HEK293T (cell line): Measurements from ENCODE around the gene H1-8.
"Not testable (repeated sequence)": the region's sequence is repeated elsewhere in the genome, so short reads cannot be mapped to it uniquely, and the experiment has no call there.

Experiments used
- CTCF ChIA-PET: fragments of 350-600 bp; formaldehyde crosslinking; extraction: SDS; loops from one replicate; lab custom pipeline; 2021; ENCODE audit warnings: antibody characterized with exemption, inconsistent platforms; lab: Yijun Ruan, JAX
- POLR2A ChIA-PET: fragments of 350-600 bp; formaldehyde crosslinking; extraction: SDS; loops from one replicate; lab custom pipeline; 2020; ENCODE audit warnings: antibody characterized with exemption, inconsistent platforms; lab: Yijun Ruan, JAX
- DNase-seq: peaks from one replicate; pipeline ENCODE4 v3.0.0; 2012; ENCODE audit warnings: mixed read lengths; ENCODE audit errors: extremely low spot score
- ARNT ChIP-seq: fragments of 450-650 bp; IDR thresholded peaks from 2 replicates; pipeline ENCODE4 v1.6.1; 2017; ENCODE audit warnings: mild to moderate bottlenecking
- BHLHE40 ChIP-seq: fragments of 450-650 bp; IDR thresholded peaks from 2 replicates; pipeline ENCODE4 v1.6.1; 2016; ENCODE audit warnings: mild to moderate bottlenecking, moderate library complexity, borderline replicate concordance
- CTBP1 ChIP-seq: fragments of 450-650 bp; IDR thresholded peaks from 2 replicates; pipeline ENCODE4 v1.6.1; 2016; ENCODE audit warnings: borderline replicate concordance
- ELF4 ChIP-seq: fragments of 450-650 bp; IDR thresholded peaks from 2 replicates; pipeline ENCODE4 v1.6.1; 2017; ENCODE audit warnings: antibody characterized with exemption
- FOXA1 ChIP-seq: fragments of 450-650 bp; IDR thresholded peaks from 2 replicates; pipeline ENCODE4 v1.6.1; 2016; ENCODE audit warnings: mild to moderate bottlenecking
- FOXK2 ChIP-seq: fragments of 450-650 bp; IDR thresholded peaks from 2 replicates; pipeline ENCODE4 v1.6.1; 2016; ENCODE audit warnings: mild to moderate bottlenecking
- FOXM1 ChIP-seq: fragments of 450-650 bp; IDR thresholded peaks from 2 replicates; pipeline ENCODE4 v1.6.1; 2017; ENCODE audit warnings: mild to moderate bottlenecking, borderline replicate concordance
- HDGF ChIP-seq: fragments of 450-650 bp; IDR thresholded peaks from 2 replicates; pipeline ENCODE4 v1.6.1; 2017; ENCODE audit warnings: antibody characterized with exemption, borderline replicate concordance
- L3MBTL2 ChIP-seq: fragments of 450-650 bp; conservative IDR thresholded peaks from 2 replicates; pipeline ENCODE4 v1.6.1; 2016; ENCODE audit warnings: mild to moderate bottlenecking
- LEF1 ChIP-seq: fragments of 450-650 bp; IDR thresholded peaks from 2 replicates; pipeline ENCODE4 v1.6.1; 2017; ENCODE audit warnings: mild to moderate bottlenecking, borderline replicate concordance
- NFRKB ChIP-seq: fragments of 450-650 bp; IDR thresholded peaks from 2 replicates; pipeline ENCODE4 v1.6.1; 2016; ENCODE audit warnings: mild to moderate bottlenecking, moderate library complexity
- SP1 ChIP-seq: fragments of 450-650 bp; IDR thresholded peaks from 2 replicates; pipeline ENCODE4 v1.6.1; 2017
- SUZ12 ChIP-seq: fragments of 450-650 bp; IDR thresholded peaks from 2 replicates; pipeline ENCODE4 v1.6.1; 2016; ENCODE audit warnings: mild to moderate bottlenecking
- TARDBP ChIP-seq: fragments of 450-650 bp; IDR thresholded peaks from 2 replicates; pipeline ENCODE4 v1.6.1; 2016
- ZNF384 ChIP-seq: fragments of 450-650 bp; IDR thresholded peaks from 2 replicates; pipeline ENCODE4 v1.6.1; 2016
- TF ChIP-seq, protein P1 (sequence below): fragments of 450-650 bp; IDR thresholded peaks from 2 replicates; pipeline ENCODE4 v1.6.1; 2016

The H1-8 gene

GRCh38 chr3:129512595-129512994, 30.4 kb upstream of the H1-8 start:
- POLR2A ChIA-PET, result no interaction called here
- TF ChIP-seq LEF1 (no peak), SP1 (no peak), L3MBTL2 (no peak), ARNT (no peak), SUZ12 (no peak), FOXM1 (no peak)
- DNase-seq, result no peak
- CTCF ChIA-PET, result interaction anchor here (2.7 kb wide), 1 partner anchor 22 kb away, joined by 10 read pairs; no protein-coding TSS in a partner anchor

GRCh38 chr3:129513705-129514104, 29.3 kb upstream of the H1-8 start:
- ChIA-PET POLR2A (no interaction called here), CTCF (no interaction called here)
- DNase-seq, result no peak
- TF ChIP-seq TARDBP, result no peak
- TF ChIP-seq SUZ12, result no peak
- TF ChIP-seq ZNF384, result no peak
- TF ChIP-seq NFRKB, result no peak
- TF ChIP-seq BHLHE40, result no peak
- TF ChIP-seq ELF4, result no peak
- TF ChIP-seq LEF1, result no peak
- no peak for TF ChIP-seq HDGF
- TF ChIP-seq FOXM1, result no peak
- no peak for TF ChIP-seq CTBP1
- no peak for TF ChIP-seq FOXK2
- TF ChIP-seq, protein P1, sequence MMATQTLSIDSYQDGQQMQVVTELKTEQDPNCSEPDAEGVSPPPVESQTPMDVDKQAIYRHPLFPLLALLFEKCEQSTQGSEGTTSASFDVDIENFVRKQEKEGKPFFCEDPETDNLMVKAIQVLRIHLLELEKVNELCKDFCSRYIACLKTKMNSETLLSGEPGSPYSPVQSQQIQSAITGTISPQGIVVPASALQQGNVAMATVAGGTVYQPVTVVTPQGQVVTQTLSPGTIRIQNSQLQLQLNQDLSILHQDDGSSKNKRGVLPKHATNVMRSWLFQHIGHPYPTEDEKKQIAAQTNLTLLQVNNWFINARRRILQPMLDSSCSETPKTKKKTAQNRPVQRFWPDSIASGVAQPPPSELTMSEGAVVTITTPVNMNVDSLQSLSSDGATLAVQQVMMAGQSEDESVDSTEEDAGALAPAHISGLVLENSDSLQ, result no peak
- TF ChIP-seq L3MBTL2, result no peak
- no peak for TF ChIP-seq SP1
- TF ChIP-seq FOXA1, result no peak

DNA sequence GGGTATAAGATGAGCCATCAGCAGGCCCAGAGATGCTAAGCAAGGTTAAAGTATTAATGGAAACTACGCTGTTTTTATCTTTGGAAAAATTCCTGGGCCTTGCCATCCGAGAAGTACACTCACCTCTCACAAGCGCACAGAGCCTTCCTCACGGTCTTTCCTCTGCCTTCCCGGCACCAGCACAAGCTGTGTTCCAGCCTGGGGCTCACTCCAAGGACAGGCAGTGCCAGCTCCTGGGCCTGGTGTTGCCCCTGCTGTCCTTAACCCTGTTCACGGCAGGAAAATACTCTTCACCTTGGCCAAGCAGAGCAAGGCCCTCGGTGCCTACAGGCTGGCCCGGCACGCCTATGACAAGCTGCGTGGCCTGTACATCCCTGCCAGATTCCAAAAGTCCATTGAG, 28.9 kb upstream of the H1-8 start:
- CTCF ChIA-PET, result no interaction called here
- TF ChIP-seq FOXK2 (no peak), HDGF (no peak), BHLHE40 (no peak), CTBP1 (no peak), FOXM1 (no peak), ELF4 (no peak), NFRKB (no peak), TARDBP (no peak), L3MBTL2 (no peak), ZNF384 (no peak), ARNT (no peak)
- TF ChIP-seq, protein P1, result no peak
- POLR2A ChIA-PET, result no interaction called here
- DNase-seq, result no peak

GRCh38 chr3:129514563-129514962, 28.4 kb upstream of the H1-8 start:
- no peak for DNase-seq
- no peak for TF ChIP-seq SUZ12
- TF ChIP-seq, protein P1, result no peak
- no peak for TF ChIP-seq ZNF384
- CTCF ChIA-PET, result no interaction called here
- POLR2A ChIA-PET, result no interaction called here

DNA sequence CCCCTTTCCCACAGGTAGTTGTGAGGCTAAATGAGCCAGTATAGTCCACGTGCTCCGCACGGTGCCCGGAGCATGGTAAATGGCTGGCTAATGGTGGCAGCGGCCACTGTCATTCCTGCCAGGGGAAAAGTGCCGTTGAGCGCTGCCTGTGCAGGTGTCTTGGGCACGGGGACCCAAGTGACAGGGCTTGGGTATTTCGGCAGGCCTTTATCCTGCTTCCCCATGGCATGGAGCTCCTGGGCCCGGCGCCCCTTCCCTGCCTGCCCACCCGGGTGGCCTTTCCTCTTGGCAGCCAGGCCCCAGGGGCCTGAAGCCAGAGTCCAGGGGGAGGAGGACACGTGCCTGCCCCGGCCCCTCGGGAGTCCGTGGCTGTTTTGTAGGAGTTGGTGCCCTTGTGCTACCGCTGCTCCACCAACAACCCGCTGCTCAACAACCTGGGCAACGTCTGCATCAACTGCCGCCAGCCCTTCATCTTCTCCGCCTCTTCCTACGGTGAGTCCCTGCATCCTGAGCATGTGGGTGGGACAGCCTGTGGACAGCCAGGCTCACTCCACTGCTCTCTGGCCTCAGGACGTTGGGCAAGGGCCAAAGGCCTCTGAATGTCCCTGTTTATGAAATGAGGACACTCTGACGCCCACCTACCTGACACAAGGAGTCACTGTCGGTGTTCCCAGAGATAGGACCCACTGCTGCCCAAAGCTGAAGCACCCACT, 27.7 kb upstream of the H1-8 start:
- CTCF ChIA-PET, DNase-seq, POLR2A ChIA-PET: not testable (repeated sequence)

DNA sequence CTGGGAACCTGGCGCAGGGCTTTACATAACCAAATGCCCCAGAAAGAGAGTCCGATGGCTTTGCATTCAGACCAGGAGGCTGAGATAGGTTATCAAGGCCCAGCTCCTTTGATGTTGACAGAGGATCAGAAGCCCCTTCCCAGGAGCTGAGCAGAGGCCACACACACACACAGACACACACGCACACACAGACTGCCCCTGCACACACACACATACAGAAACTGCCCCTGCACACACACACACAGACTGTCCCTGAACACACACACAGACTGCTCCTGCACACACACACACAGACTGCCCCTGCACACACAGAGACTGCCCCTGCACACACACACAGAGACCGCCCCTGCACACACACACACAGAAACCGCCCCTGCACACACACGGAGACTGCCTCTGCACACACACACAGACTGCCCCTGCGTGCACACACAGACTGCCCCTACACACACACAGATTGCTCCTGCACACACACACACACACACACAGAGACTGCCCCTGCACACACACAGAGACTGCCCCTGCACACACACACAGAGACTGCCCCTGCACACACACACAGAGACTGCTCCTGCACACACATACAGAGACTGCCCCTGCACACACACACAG, 27.0 kb upstream of the H1-8 start:
- POLR2A ChIA-PET, CTCF ChIA-PET, DNase-seq: not testable (repeated sequence)

DNA sequence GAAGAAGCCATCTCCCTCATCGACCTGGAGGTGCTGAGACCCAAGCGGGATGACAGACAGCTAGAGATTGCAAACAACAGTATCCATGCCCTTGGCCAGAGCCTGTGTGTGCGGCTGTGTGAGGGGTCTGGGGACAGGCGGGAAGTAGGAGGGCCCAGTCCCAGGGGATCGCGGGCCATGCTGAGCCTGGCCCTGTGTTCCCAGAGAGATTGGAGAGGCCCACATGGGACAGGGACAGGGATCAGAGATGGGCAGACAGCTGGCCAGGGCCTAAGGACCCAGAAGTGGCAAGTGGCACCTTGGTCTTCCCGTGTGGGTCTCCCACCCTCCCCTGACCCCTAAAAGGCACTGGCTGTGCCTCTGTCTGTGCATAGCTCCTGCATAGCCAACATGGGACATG, 25.5 kb upstream of the H1-8 start:
- TF ChIP-seq ZNF384 (no peak), FOXM1 (no peak), LEF1 (no peak), SP1 (no peak), L3MBTL2 (no peak), TARDBP (no peak), BHLHE40 (no peak)
- ChIA-PET POLR2A (no interaction called here), CTCF (interaction anchor here (0.6 kb wide), 1 partner anchor 72 kb away, joined by 4 read pairs; no protein-coding TSS in a partner anchor)
- no peak for DNase-seq
